Measurements from ENCODE around the gene SLC26A6. TPM values are rescaled to one million over a fixed set of nuclear protein-coding genes. Genes with fewer than 3 reads are reported as not detected.

The SLC26A6 gene
- polyA plus RNA-seq (2013, experiment 1 of 2; ENCODE audit: insufficient read length): 20.4 TPM
- polyA plus RNA-seq (2013, experiment 2 of 2; ENCODE audit: insufficient read length): 13.3 TPM

GRCh38 chr3:48635222-48636021, at the start of gene SLC26A6:
SLC26A6 (minus strand) TSS chr3:48635461; CDS start chr3:48635393, 68 bp downstream.
- peak; percentile 97 for DNase-seq

DNA sequence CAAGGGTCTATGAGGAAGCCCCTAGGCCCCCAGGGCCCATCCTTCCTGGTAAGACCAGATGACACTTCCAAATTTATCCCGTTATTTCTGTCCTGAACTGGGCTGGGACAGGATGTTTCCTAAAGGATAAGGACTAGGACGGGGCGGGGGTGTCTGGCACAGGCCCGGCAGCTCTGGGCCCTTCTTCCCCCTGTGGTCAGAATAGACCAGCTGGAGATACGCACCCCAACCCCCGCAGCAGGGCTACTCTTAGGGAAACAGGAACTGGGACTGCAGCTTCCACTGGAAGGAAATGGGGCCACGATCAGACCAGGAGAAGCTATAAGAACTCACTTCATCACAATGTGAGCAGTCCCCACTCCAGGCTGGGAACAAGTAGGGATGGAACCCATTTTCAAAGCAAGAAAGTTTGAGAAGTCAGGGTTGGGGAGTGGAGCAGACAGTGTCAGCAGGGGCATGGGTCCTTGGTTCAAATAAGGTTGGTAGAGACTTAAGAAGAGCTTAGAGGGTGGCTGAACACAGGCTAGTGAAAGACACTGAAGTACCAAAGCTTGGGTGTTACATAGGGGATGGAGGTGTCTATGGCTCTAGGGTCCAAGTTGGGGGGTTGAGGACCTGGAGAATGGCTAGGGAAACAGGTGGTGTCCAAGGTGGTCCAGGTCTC, 49.4 kb upstream of the SLC26A6 start:
- DNase-seq: no peak

DNA sequence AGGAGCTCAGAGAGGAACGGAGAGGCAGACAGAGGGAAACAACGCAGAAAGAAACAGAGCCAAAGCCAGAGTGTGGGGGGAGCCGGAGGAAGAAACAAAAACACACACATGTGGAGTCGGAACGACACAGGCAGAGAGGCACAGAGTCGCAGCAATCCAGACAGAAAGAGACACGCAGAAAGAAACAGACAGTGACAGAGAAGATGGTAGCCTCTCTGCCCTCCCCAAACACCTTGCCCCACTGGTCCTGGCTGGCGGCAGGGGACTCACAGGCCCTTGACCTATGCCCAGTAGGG, 48.7 kb upstream of the SLC26A6 start:
- DNase-seq: no peak

DNA sequence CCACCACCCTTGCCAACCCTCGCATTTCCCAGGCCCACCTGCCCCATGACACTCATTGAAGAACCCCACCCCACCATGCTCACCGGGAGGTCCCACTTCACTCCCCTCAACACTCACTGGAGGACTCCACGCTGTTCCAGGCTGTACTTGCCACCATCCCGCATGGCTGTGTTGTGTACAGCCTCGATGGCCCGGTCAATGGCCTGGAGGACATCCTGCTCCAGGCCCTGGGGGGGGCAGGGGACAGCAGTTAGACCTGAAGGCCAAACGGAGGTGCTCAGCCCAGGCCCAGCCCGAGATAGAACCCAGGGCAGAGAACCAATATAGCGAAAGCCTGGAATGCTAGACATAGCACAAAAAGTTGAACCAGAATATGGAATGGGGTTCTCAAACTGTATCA, 47.5 kb upstream of the SLC26A6 start:
- DNase-seq: no peak

GRCh38 chr3:48681974-48682610, 46.8 kb upstream of the SLC26A6 start:
- DNase-seq: no peak

GRCh38 chr3:48681541-48681880, 46.2 kb upstream of the SLC26A6 start:
- no peak for DNase-seq

- no peak for DNase-seq
Observed at GRCh38 chr3:48680811-48681540, 45.7 kb upstream of the SLC26A6 start.

DNA sequence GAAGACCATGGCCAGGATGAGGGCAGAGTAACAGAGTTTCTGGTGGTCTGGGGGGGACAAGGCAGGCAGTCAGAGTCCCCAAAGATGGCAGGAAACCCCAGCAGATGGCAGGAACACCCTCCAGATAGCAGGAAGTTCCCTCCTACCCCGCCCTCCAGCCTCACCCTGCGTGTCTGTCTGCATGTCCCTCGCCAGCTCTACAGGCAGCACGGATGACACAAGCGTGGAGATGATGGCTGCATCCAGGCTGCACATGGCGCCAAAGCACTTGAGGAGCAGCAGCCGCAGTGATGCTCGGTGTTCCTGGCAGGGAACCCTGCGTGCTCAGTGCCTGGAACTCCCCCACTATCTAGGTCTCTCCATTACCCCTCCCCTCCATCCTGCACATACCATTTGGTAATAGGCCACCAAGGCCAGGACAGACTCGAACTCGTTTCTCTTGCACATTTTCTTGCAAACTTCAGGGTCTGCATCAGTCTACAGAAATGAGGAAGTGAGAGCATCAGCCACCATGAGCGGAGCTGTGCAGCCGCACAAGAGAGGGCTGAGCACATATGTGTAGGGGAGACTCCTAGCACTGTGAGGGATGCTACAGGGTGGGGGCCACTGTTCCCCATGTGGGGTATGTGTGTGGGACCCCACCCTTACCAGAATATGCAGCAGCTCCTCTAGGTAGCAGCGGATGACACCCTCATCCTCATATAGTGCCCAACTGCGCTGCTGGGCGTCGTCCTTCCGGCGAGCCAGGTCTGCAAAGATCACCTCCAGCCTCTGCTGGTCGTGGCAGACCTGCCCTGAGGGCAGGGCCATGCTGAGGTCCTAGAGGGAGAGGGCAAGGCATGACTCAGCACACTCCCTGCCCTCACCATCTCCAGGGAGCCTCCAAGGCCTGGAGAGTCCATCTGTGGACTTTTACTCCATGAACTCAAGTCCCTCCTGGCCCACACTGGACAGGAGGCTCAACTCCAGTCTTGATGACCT, 44.4 kb upstream of the SLC26A6 start:
- no peak for DNase-seq

DNA sequence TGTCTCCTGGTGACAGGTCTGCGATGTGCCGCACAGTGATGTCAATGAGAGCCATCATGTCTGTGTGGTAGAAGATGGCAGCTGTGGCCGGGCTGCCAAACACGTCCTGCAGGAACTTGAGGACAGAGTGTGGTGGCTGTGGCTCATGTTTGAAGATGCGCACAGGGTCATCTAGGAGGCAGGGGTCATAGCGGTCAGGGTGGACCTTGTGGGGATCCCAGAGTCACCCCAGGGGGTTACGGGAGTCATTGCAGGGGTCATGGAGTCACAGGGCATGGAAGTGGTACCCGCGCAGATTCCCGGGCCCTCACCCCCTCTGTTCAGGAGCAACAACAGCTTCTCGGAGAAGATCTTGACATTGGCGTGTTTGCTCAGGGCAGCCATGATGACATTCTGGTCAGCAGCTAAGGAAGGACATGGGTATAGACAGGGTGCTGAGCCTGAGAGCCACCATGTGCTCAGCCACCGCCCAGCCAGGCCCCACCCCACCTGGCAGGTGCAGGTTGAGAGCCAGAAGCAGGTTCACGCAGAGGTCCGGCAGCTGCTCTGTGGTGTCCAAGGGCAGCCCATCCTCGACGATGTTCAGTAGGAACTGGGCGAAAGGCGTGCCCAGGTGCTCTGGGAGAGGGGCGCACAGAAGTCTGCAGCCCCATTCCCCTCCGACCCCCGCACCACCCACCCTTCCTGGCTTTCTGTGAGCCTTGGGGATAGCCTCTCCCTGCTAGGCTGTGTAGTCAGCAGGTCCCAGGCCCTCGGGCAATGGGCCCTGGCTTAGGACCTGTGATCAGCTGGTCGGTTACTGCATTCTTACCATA, 43.5 kb upstream of the SLC26A6 start:
- no peak for DNase-seq

DNA sequence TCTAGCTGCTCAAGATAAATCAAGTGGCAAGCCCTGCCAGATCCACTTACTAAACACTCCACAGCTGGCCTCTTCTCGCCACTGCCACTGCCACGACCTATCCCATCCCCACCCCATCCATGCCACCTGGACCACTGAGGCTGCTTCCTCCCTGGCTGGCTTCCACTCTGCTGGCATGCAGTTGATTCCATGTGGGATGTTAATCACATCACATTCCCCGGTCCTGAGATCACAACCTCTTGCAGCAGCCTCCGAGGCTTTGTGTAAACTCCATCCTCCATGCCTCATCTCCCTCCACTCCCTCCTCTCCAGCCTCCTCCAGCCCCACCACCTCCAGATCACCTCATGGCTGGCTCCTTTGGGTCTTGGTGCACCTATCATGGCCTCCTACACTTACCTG, 42.8 kb upstream of the SLC26A6 start:
- no peak for DNase-seq

- no peak for DNase-seq
Observed at GRCh38 chr3:48674505-48674904, 39.2 kb upstream of the SLC26A6 start.

- no peak for DNase-seq
Observed at GRCh38 chr3:48672522-48672921, 37.3 kb upstream of the SLC26A6 start.

DNA sequence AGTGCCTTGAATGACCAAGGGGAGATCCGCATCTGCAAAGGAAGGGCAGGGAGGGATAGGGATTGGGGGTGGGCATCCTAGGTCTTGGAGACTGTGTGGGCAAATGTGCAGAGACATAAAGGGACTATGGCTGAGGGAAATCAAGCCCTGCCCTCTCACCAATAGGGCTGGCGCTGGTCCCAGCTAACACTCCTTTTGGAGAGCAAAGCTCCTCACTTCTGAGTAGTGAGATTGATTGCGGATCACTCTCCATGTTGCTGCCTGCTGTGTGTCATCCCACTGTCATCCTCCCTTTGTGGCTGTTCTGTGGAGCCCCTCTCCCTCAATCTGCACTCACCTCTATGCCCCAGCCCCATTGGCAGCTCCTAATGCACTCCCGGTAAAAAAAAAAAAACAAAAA, 29.7 kb upstream of the SLC26A6 start:
- no peak for DNase-seq

DNA sequence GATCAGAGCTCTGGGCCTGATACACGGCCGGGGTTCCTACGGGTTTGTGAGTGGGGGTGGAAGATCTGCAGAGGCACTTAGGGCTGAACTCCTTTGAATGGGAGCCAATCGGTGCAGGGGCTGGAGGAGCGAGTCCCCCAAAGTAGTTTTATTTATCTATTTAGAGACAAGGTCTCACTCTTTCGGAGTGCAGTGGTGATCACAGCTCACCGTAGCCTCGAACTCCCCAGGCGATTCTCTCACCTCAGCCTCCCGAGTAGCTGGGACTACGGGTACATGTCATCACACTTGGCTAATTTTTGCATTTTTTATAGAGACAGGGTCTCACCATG, 29.0 kb upstream of the SLC26A6 start:
- no peak for DNase-seq

- peak; percentile 96 for DNase-seq
Observed at GRCh38 chr3:48663489-48664312, 28.4 kb upstream of the SLC26A6 start.

DNA sequence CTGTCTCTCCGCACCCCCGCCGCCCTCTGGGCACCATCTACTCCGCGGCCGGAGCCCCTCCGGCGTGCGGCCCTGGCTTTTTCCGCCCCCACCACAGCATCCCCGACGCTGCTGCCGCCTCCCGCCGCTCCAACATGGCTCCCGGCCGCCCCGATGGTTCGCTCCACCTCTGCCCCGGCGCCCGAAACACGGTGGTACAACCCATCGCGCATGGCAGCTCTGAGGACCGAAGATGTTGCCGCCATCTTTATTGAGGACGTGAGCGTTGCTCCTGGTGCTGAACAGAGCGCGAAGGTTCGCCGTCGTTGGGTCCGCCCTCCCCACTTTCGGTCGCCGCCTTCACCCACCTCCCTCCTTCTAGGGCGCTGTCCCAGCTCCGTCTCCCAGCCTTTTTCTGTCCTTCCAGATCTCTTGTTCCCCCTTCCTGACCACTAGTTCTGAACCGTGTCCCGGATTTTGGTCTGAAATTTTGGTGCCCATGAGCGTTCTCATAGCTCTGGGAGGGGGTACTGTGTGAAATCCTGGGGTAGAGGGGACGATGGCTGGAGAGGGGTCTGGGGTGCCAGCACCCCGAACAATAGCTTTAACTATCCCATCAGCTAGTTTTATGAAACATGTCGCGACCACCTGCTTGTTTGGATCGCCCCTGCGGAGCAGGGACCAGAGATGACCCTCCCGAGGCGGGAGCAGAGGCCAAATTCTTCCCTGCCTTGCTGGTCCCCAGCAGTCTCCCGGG, 27.7 kb upstream of the SLC26A6 start, which contains the start of gene CELSR3:
TSS of gene CELSR3 (minus strand) at position 134 of the 736 bp plus-strand sequence. CDS start 252 bp downstream, outside the sequence.
- peak; percentile 81 for DNase-seq

GRCh38 chr3:48662145-48662752, 27.0 kb upstream of the SLC26A6 start:
- DNase-seq: no peak

DNA sequence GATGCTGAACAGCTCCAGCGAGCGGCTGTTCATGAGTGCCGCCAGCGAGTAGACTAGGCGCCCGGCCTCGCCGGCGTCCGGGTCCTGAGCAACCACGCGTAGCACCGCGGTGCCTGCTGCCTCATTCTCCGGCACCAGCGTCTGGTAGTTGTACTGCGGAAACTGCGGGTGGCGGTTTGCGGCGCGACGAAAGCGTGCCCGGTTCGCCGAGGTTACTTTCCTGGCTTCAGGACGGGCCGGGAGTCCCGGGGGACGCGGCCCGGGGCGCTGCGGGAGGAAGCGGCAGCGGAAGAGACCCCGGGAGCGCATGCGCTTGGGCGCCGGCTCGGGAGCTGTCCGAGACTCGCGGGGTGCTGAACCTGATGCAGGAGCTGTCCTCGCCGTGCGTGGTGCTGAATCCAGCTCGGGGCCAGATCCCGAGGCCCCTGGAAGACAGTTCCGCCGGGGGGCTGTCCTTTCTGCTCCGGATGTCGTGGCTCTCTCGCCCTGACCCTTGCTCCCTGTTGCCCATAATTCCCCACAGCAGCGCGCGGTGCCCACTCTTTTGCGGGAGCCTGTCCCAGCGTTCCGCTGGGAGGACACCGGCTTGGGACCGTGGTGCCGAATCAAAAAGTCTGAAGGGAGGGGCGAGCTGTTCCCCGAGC, 26.4 kb upstream of the SLC26A6 start:
- peak; percentile 43 for DNase-seq
